Measurements from ENCODE around the gene MCC. TPM values are rescaled to one million over a fixed set of nuclear protein-coding genes. Genes with fewer than 3 reads are reported as not detected.

Gene MCC
- total RNA-seq, 2 donors from 2014 or later, result 164 to 187 TPM

- Histone ChIP-seq H3K4me1 (ENCODE audit: control insufficient read depth, insufficient read depth, low read length) (peaks cover 5% of the 10 kb centered on the region), H3K9me3 (ENCODE audit: control insufficient read depth, low read length) (no peaks in the 10 kb centered on the region), H3K27me3 (ENCODE audit: control insufficient read depth, insufficient read depth, low read length, poor library complexity, severe bottlenecking) (no peaks in the 10 kb centered on the region), H3K4me3 (ENCODE audit: low read length) (no peak overlapping the region), H3K9ac (ENCODE audit: extremely low read depth, low read length, poor library complexity, severe bottlenecking) (no peak overlapping the region), H3K36me3 (ENCODE audit: control insufficient read depth, insufficient read depth, low read length) (peaks cover 97% of the 10 kb centered on the region), H3K27ac (ENCODE audit: low read depth, low read length) (no peak overlapping the region)
- TF ChIP-seq CTCF (conservative IDR thresholded peaks at IDR 0.05), result no peak
- H3K4me1 Mint-ChIP-seq, result peaks cover 40% of the 10 kb centered on the region
- H3K27me3 Mint-ChIP-seq (ENCODE audit: insufficient read depth), result no peaks in the 10 kb centered on the region
- H3K36me3 Mint-ChIP-seq (ENCODE audit: low read depth), result peaks cover 38% of the 10 kb centered on the region
- DNase-seq, result no peak
- no peak overlapping the region for H3K27ac Mint-ChIP-seq
- H3K4me3 Mint-ChIP-seq, result no peak overlapping the region
- peaks cover 3% of the 10 kb centered on the region for H3K9me3 Mint-ChIP-seq
Measured at GRCh38 chr5:113122053-113122452, 366.2 kb downstream of the MCC start.

- Histone ChIP-seq H3K4me3 (ENCODE audit: low read length) (no peak overlapping the region), H3K27me3 (ENCODE audit: control insufficient read depth, insufficient read depth, low read length, poor library complexity, severe bottlenecking) (no peaks in the 10 kb centered on the region), H3K9me3 (ENCODE audit: control insufficient read depth, low read length) (peaks cover 4% of the 10 kb centered on the region), H3K27ac (ENCODE audit: low read depth, low read length) (no peak overlapping the region), H3K9ac (ENCODE audit: extremely low read depth, low read length, poor library complexity, severe bottlenecking) (no peak overlapping the region), H3K36me3 (ENCODE audit: control insufficient read depth, insufficient read depth, low read length) (peaks cover 99% of the 10 kb centered on the region), H3K4me1 (ENCODE audit: control insufficient read depth, insufficient read depth, low read length) (peaks cover 5% of the 10 kb centered on the region)
- H3K4me1 Mint-ChIP-seq, result peaks cover 17% of the 10 kb centered on the region
- no peak for TF ChIP-seq CTCF (conservative IDR thresholded peaks at IDR 0.05)
- H3K9me3 Mint-ChIP-seq, result no peaks in the 10 kb centered on the region
- no peaks in the 10 kb centered on the region for H3K27me3 Mint-ChIP-seq (ENCODE audit: insufficient read depth)
- no peak for DNase-seq
- peaks cover 56% of the 10 kb centered on the region for H3K36me3 Mint-ChIP-seq (ENCODE audit: low read depth)
- no peak overlapping the region for H3K4me3 Mint-ChIP-seq
- 87 to 90% methylated on average over 7 to 9 of the region's 9 CpGs for WGBS, 2 experiments (ENCODE audit: insufficient coverage in 1 of 2, insufficient read length in 1 of 2)
- H3K27ac Mint-ChIP-seq, result no peak overlapping the region
Measured at GRCh38 chr5:113119246-113119924, 368.9 kb downstream of the MCC start.

- Histone ChIP-seq H3K36me3 (ENCODE audit: control insufficient read depth, insufficient read depth, low read length) (peaks cover 99% of the 10 kb centered on the region), H3K27me3 (ENCODE audit: control insufficient read depth, insufficient read depth, low read length, poor library complexity, severe bottlenecking) (no peaks in the 10 kb centered on the region), H3K9me3 (ENCODE audit: control insufficient read depth, low read length) (peaks cover 4% of the 10 kb centered on the region), H3K4me3 (ENCODE audit: low read length) (no peak overlapping the region), H3K4me1 (ENCODE audit: control insufficient read depth, insufficient read depth, low read length) (peaks cover 9% of the 10 kb centered on the region), H3K27ac (ENCODE audit: low read depth, low read length) (no peak overlapping the region), H3K9ac (ENCODE audit: extremely low read depth, low read length, poor library complexity, severe bottlenecking) (no peak overlapping the region)
- H3K36me3 Mint-ChIP-seq (ENCODE audit: low read depth), result peaks cover 62% of the 10 kb centered on the region
- H3K9me3 Mint-ChIP-seq, result no peaks in the 10 kb centered on the region
- no peak overlapping the region for H3K27ac Mint-ChIP-seq
- no peak overlapping the region for H3K4me3 Mint-ChIP-seq
- H3K27me3 Mint-ChIP-seq (ENCODE audit: insufficient read depth), result no peaks in the 10 kb centered on the region
- WGBS, 2 experiments (ENCODE audit: insufficient coverage in 1 of 2, insufficient read length in 1 of 2), result 67 to 78% methylated on average over 5 to 7 of the region's 7 CpGs
- no peak for TF ChIP-seq CTCF (conservative IDR thresholded peaks at IDR 0.05)
- DNase-seq, result no peak
- H3K4me1 Mint-ChIP-seq, result peaks cover 15% of the 10 kb centered on the region
Measured at GRCh38 chr5:113118765-113119164, 369.5 kb downstream of the MCC start.
